ENCODE measurements around the gene EMX1.

The EMX1 gene

DNA sequence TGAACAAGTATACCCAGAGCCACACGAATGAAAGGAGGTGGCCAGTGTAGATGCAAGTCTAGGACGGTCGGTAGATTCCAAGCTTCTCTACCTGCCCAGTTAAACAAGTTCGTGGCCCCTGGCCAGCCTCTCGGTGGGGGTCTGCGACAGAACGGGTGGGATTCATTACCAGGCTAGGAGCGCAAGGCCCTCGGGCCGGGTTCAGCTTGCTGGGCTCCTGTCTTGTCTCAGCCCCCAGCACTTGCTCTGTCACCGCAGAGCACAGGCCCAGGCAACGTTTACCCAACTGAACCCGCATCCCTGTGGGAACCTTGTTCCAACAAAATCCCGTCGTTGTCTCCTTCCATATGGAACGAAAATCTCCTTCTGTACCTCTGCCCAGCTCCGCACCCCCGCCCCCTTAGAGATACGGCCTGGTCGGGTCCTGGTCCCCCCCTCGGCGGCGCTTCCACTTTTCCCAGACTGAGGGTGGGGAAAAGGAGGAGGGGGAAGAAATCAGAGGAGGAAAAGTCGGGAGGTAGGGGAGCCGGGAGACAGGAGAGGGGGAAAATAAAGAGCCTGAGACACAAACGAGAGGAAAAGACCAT, 1.9 kb upstream of the EMX1 start:
- no peaks in the 10 kb centered on the region for H3K36me3 ChIP-seq (replicated peaks)
- no peak overlapping the region for H3K27ac ChIP-seq
- DNase-seq, result no peak
- TF ChIP-seq, protein P1, sequence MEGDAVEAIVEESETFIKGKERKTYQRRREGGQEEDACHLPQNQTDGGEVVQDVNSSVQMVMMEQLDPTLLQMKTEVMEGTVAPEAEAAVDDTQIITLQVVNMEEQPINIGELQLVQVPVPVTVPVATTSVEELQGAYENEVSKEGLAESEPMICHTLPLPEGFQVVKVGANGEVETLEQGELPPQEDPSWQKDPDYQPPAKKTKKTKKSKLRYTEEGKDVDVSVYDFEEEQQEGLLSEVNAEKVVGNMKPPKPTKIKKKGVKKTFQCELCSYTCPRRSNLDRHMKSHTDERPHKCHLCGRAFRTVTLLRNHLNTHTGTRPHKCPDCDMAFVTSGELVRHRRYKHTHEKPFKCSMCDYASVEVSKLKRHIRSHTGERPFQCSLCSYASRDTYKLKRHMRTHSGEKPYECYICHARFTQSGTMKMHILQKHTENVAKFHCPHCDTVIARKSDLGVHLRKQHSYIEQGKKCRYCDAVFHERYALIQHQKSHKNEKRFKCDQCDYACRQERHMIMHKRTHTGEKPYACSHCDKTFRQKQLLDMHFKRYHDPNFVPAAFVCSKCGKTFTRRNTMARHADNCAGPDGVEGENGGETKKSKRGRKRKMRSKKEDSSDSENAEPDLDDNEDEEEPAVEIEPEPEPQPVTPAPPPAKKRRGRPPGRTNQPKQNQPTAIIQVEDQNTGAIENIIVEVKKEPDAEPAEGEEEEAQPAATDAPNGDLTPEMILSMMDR (IDR thresholded peaks at IDR 0.05; ENCODE audit: low read depth, low read length, missing control alignments), result no peak
- H3K4me3 ChIP-seq (ENCODE audit: low read depth, low read length), result no peak overlapping the region
- in situ Hi-C loops (cut with HindIII; ENCODE audit: low pct_ligation_motif_present, low sequenced_read_pairs), result no loop called here
- peaks cover 93% of the 10 kb centered on the region for H3K27me3 ChIP-seq (replicated peaks)

GRCh38 chr2:72915907-72916742, 1.2 kb upstream of the EMX1 start:
- no peak for DNase-seq
- H3K27me3 ChIP-seq (replicated peaks), result peaks cover 93% of the 10 kb centered on the region
- in situ Hi-C loops (cut with HindIII; ENCODE audit: low pct_ligation_motif_present, low sequenced_read_pairs), result no loop called here
- H3K27ac ChIP-seq, result no peak overlapping the region
- H3K4me3 ChIP-seq (ENCODE audit: low read depth, low read length), result no peak overlapping the region
- TF ChIP-seq, protein P1 (IDR thresholded peaks at IDR 0.05; ENCODE audit: low read depth, low read length, missing control alignments), result no peak
- H3K36me3 ChIP-seq (replicated peaks), result no peaks in the 10 kb centered on the region

DNA sequence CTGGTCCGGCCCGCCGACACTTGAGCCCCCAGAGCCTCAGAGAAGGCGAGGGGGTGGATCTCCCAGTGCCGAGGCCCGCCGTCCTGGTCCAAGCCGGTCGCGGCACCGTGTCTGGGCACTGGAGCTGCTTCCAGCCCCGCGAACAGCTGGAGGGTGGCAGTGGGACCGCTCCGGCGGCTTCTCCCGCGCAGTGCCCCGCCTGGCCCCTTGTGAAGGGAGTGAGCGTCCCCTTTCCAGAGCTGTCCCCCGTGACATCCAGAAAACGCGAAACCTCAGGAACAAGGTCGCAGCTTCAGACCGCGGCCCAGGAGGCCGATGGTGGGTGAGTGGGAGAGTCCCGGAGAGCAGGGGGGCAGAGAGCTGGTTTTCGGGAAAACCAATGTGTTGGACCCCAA, 579 bp upstream of the EMX1 start:
- in situ Hi-C loops (cut with HindIII; ENCODE audit: low pct_ligation_motif_present, low sequenced_read_pairs), result no loop called here
- no peak for DNase-seq
- no peak overlapping the region for H3K27ac ChIP-seq
- TF ChIP-seq, protein P1 (IDR thresholded peaks at IDR 0.05; ENCODE audit: low read depth, low read length, missing control alignments), result no peak
- H3K4me3 ChIP-seq (ENCODE audit: low read depth, low read length), result no peak overlapping the region
- peaks cover 95% of the 10 kb centered on the region for H3K27me3 ChIP-seq (replicated peaks)
- H3K36me3 ChIP-seq (replicated peaks), result no peaks in the 10 kb centered on the region

GRCh38 chr2:72917877-72918553, 696 bp downstream of the EMX1 start:
- TF ChIP-seq, protein P1 (IDR thresholded peaks at IDR 0.05; ENCODE audit: low read depth, low read length, missing control alignments), result no peak
- DNase-seq, result no peak
- H3K27me3 ChIP-seq (replicated peaks), result peaks cover 95% of the 10 kb centered on the region
- in situ Hi-C loops (cut with HindIII; ENCODE audit: low pct_ligation_motif_present, low sequenced_read_pairs), result no loop called here
- H3K4me3 ChIP-seq (ENCODE audit: low read depth, low read length), result no peak overlapping the region
- H3K36me3 ChIP-seq (replicated peaks), result no peaks in the 10 kb centered on the region
- H3K27ac ChIP-seq, result no peak overlapping the region

GRCh38 chr2:72919414-72920317, 2.3 kb downstream of the EMX1 start:
- Histone ChIP-seq H3K4me3 (ENCODE audit: low read depth, low read length) (no peak overlapping the region), H3K36me3 (replicated peaks) (no peaks in the 10 kb centered on the region), H3K27ac (no peak overlapping the region), H3K27me3 (replicated peaks) (peaks cover 95% of the 10 kb centered on the region)
- DNase-seq, result no peak
- in situ Hi-C loops (cut with HindIII; ENCODE audit: low pct_ligation_motif_present, low sequenced_read_pairs), result no loop called here
- TF ChIP-seq, protein P1 (IDR thresholded peaks at IDR 0.05; ENCODE audit: low read depth, low read length, missing control alignments), result no peak
